ENCODE results near the gene ART1.

GRCh38 chr11:3623121-3623520 is 21.8 kb upstream of the ART1 start:
- no peak for TF ChIP-seq CTCF (IDR thresholded peaks at IDR 0.05)
- no peak for TF ChIP-seq EZH2 (IDR thresholded peaks at IDR 0.05; ENCODE audit: borderline replicate concordance, insufficient read depth, low read depth, low read length, poor library complexity, severe bottlenecking)

Measured in B cell (primary cell).